Measurements from ENCODE around the gene DLG2.

DLG2 gene

GRCh38 chr11:85459304-85459703, 167.8 kb downstream of the DLG2 start:
- TF ChIP-seq, protein P1, sequence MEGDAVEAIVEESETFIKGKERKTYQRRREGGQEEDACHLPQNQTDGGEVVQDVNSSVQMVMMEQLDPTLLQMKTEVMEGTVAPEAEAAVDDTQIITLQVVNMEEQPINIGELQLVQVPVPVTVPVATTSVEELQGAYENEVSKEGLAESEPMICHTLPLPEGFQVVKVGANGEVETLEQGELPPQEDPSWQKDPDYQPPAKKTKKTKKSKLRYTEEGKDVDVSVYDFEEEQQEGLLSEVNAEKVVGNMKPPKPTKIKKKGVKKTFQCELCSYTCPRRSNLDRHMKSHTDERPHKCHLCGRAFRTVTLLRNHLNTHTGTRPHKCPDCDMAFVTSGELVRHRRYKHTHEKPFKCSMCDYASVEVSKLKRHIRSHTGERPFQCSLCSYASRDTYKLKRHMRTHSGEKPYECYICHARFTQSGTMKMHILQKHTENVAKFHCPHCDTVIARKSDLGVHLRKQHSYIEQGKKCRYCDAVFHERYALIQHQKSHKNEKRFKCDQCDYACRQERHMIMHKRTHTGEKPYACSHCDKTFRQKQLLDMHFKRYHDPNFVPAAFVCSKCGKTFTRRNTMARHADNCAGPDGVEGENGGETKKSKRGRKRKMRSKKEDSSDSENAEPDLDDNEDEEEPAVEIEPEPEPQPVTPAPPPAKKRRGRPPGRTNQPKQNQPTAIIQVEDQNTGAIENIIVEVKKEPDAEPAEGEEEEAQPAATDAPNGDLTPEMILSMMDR (IDR thresholded peaks at IDR 0.05; ENCODE audit: low read depth, low read length), result no peak
- Histone ChIP-seq H3K27me3 (ENCODE audit: insufficient read depth, low read depth, severe bottlenecking) (no peaks in the 10 kb centered on the region), H3K9me3 (ENCODE audit: severe bottlenecking) (no peaks in the 10 kb centered on the region), H3K27ac (no peak overlapping the region), H3K36me3 (no peaks in the 10 kb centered on the region), H3K4me3 (ENCODE audit: low read depth, low read length) (no peak overlapping the region)
- DNase-seq, result no peak

- H3K36me3 ChIP-seq, result no peaks in the 10 kb centered on the region
- no peak for DNase-seq
- H3K4me3 ChIP-seq (ENCODE audit: low read depth, low read length), result no peak overlapping the region
- no peak overlapping the region for H3K27ac ChIP-seq
- TF ChIP-seq, protein P1 (IDR thresholded peaks at IDR 0.05; ENCODE audit: low read depth, low read length), result no peak
- H3K27me3 ChIP-seq (ENCODE audit: insufficient read depth, low read depth, severe bottlenecking), result no peaks in the 10 kb centered on the region
- H3K9me3 ChIP-seq (ENCODE audit: severe bottlenecking), result no peaks in the 10 kb centered on the region
These were observed 182.7 kb downstream of the DLG2 start for GRCh38 chr11:85444479-85444878.

DNA sequence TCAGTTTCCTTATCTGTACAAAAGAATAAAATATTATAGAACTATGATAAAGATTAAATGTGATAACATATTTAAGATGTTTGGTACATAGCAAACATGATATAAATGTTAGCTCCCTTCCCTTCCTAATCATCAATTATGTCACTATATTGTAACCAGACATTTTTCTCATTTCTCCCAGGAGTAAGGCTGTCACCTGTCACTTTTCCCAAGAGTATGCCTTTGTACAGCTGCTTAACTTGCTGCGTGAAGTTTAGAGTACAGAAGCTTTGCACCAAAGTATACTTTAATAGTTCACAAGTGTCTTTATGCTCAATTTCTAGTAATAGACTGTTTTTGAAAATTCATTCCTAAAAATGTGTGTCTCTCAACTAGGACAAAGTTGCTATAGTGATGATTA, 186.9 kb downstream of the DLG2 start:
- Histone ChIP-seq H3K9me3 (ENCODE audit: severe bottlenecking) (no peaks in the 10 kb centered on the region), H3K27me3 (ENCODE audit: insufficient read depth, low read depth, severe bottlenecking) (no peaks in the 10 kb centered on the region), H3K4me3 (ENCODE audit: low read depth, low read length) (no peak overlapping the region), H3K27ac (no peak overlapping the region), H3K36me3 (no peaks in the 10 kb centered on the region)
- TF ChIP-seq, protein P1 (IDR thresholded peaks at IDR 0.05; ENCODE audit: low read depth, low read length), result no peak
- no peak for DNase-seq

DNA sequence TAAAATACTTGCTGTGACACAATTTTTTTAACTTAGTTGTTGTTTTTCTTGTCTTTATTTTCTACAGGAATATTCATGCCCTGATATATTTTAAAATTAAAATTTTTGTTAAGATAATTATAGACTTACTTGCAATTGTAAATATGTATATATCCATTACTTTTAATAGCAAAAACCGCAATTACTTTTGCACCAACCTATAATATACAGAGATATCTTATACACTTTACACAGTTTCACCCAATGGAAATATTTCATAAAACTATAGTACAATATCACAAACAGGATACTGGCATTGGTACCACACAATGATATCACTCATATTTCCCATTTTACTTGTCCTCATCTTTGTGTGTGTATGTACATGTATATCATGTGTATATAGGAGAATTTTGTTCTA, 188.8 kb downstream of the DLG2 start:
- no peak overlapping the region for H3K27ac ChIP-seq
- H3K36me3 ChIP-seq, result no peaks in the 10 kb centered on the region
- H3K9me3 ChIP-seq (ENCODE audit: severe bottlenecking), result no peaks in the 10 kb centered on the region
- no peak overlapping the region for H3K4me3 ChIP-seq (ENCODE audit: low read depth, low read length)
- TF ChIP-seq, protein P1 (IDR thresholded peaks at IDR 0.05; ENCODE audit: low read depth, low read length), result no peak
- DNase-seq, result no peak
- no peaks in the 10 kb centered on the region for H3K27me3 ChIP-seq (ENCODE audit: insufficient read depth, low read depth, severe bottlenecking)

DNA sequence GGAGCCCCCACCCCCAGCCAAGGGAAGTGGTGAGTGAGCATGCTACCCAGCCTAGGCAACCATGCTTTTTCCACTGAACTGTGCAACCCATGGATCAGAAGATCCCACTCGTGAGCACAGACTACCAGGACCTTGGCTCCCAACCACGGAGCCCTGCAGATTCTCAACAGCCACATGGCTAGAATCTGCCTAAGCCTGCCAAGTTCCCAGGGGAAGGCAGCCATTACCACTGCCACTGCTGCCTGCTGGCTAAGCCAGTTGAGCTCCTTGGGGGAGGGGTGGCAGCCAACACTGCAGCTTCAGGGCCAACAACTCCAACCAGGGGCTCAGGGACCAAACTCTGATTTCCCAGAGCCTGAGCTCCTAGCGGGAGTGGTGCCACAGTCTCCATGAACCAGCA, 195.8 kb downstream of the DLG2 start:
- no peak overlapping the region for H3K27ac ChIP-seq
- DNase-seq, result no peak

GRCh38 chr11:85423794-85424193, 203.3 kb downstream of the DLG2 start:
- H3K36me3 ChIP-seq, result no peaks in the 10 kb centered on the region
- no peak for DNase-seq
- H3K4me3 ChIP-seq (ENCODE audit: low read depth, low read length), result no peak overlapping the region
- peaks cover 7% of the 10 kb centered on the region for H3K9me3 ChIP-seq (ENCODE audit: severe bottlenecking)
- TF ChIP-seq, protein P1 (IDR thresholded peaks at IDR 0.05; ENCODE audit: low read depth, low read length), result no peak
- H3K27me3 ChIP-seq (ENCODE audit: insufficient read depth, low read depth, severe bottlenecking), result no peaks in the 10 kb centered on the region
- H3K27ac ChIP-seq, result no peak overlapping the region

More for the DNA sequence above, 195.8 kb downstream of the DLG2 start:
- no peak overlapping the region for H3K4me3 ChIP-seq (ENCODE audit: low read depth, low read length)
- no peaks in the 10 kb centered on the region for H3K27me3 ChIP-seq (ENCODE audit: insufficient read depth, low read depth, severe bottlenecking)
- no peaks in the 10 kb centered on the region for H3K36me3 ChIP-seq
- peaks cover 6% of the 10 kb centered on the region for H3K9me3 ChIP-seq (ENCODE audit: severe bottlenecking)
- TF ChIP-seq, protein P1 (IDR thresholded peaks at IDR 0.05; ENCODE audit: low read depth, low read length), result no peak

Data from WERI-Rb-1 (cell line).